ENCODE results near the gene INPP5D.
"Not testable (repeated sequence)": the region's sequence is repeated elsewhere in the genome, so short reads cannot be mapped to it uniquely, and the experiment has no call there.

Gene INPP5D

GRCh38 chr2:233142355-233142897 is 82.3 kb downstream of the INPP5D start:
- DNase-seq (ENCODE audit: low spot score) = no peak

GRCh38 chr2:233143700-233144331 is 83.7 kb downstream of the INPP5D start:
- no peak for DNase-seq (ENCODE audit: low spot score)

- DNase-seq (ENCODE audit: low spot score) = no peak
These were observed 85.6 kb downstream of the INPP5D start for GRCh38 chr2:233145726-233146125.

- no peak for DNase-seq (ENCODE audit: low spot score)
These were observed 86.1 kb downstream of the INPP5D start for GRCh38 chr2:233146194-233146593.

- no peak for DNase-seq (ENCODE audit: low spot score)
These were observed 87.1 kb downstream of the INPP5D start for GRCh38 chr2:233147136-233147828.

- DNase-seq (ENCODE audit: low spot score) = no peak
These were observed 87.7 kb downstream of the INPP5D start for GRCh38 chr2:233147829-233148167.

GRCh38 chr2:233148354-233148753 is 88.2 kb downstream of the INPP5D start:
- no peak for DNase-seq (ENCODE audit: low spot score)

GRCh38 chr2:233152541-233152940 is 92.4 kb downstream of the INPP5D start:
- no peak for DNase-seq (ENCODE audit: low spot score)

- DNase-seq (ENCODE audit: low spot score) = no peak
These were observed 93.1 kb downstream of the INPP5D start for GRCh38 chr2:233153146-233153798.

GRCh38 chr2:233156001-233156400 is 95.9 kb downstream of the INPP5D start:
- no peak for DNase-seq (ENCODE audit: low spot score)

GRCh38 chr2:233156461-233156860 is 96.3 kb downstream of the INPP5D start:
- DNase-seq (ENCODE audit: low spot score) = not testable (repeated sequence)

GRCh38 chr2:233161730-233162129 is 101.6 kb downstream of the INPP5D start:
- DNase-seq (ENCODE audit: low spot score) = no peak

GRCh38 chr2:233162770-233163169 is 102.6 kb downstream of the INPP5D start:
- no peak for DNase-seq (ENCODE audit: low spot score)

- no peak for DNase-seq (ENCODE audit: low spot score)
These were observed 103.5 kb downstream of the INPP5D start for GRCh38 chr2:233163486-233164103.

- no peak for DNase-seq (ENCODE audit: low spot score)
These were observed 104.0 kb downstream of the INPP5D start for GRCh38 chr2:233164128-233164635.

- DNase-seq (ENCODE audit: low spot score) = no peak
These were observed 104.8 kb downstream of the INPP5D start for GRCh38 chr2:233164967-233165366.

GRCh38 chr2:233165543-233165894 is 105.4 kb downstream of the INPP5D start:
- DNase-seq (ENCODE audit: low spot score) = no peak

GRCh38 chr2:233165895-233166661 is 105.9 kb downstream of the INPP5D start:
- peak; percentile 75 for DNase-seq (ENCODE audit: low spot score)

GRCh38 chr2:233168445-233168844 is 108.3 kb downstream of the INPP5D start:
- DNase-seq (ENCODE audit: low spot score) = no peak

- no peak for DNase-seq (ENCODE audit: low spot score)
These were observed 108.8 kb downstream of the INPP5D start for GRCh38 chr2:233168919-233169318.

GRCh38 chr2:233171344-233171743 is 111.2 kb downstream of the INPP5D start:
- DNase-seq (ENCODE audit: low spot score) = no peak

GRCh38 chr2:233173115-233173514 is 113.0 kb downstream of the INPP5D start:
- no peak for DNase-seq (ENCODE audit: low spot score)

Measured in iPS-NIHi11 (cell line).